GM12878 (cell line): ENCODE results near the gene SH3GL3. TPM values are rescaled to one million over a fixed set of nuclear protein-coding genes. Genes with fewer than 3 reads are reported as not detected.

Source experiments
- ATAC-seq: fragments of 200-7000 bp; cut with Tn5 transposase; 3 replicates; pipeline ENCODE4 v1.9.1; 2020; ENCODE audit warnings: mild to moderate bottlenecking, moderate library complexity
- BruUV-seq: library from RNA; stranded (reverse); fragments of 400-500 nt; replicated peaks from 2 replicates; lab custom pipeline; 2021; lab: Mats Ljungman, UMichigan
- CTCF ChIA-PET: fragments of 300-600 bp; sonication (Branson Sonifier 250); formaldehyde crosslinking; extraction: SDS; loops from one replicate; lab custom pipeline; 2021; ENCODE audit warnings: inconsistent platforms; lab: Yijun Ruan, JAX
- POLR2A ChIA-PET: fragments of 350-600 bp; formaldehyde crosslinking; extraction: SDS; loops from one replicate; lab custom pipeline; 2021; ENCODE audit warnings: inconsistent platforms; lab: Charles Lee
- RAD21 ChIA-PET: fragments of 300-600 bp; sonication (Branson Sonifier 250); formaldehyde crosslinking; loops from one replicate; lab custom pipeline; 2023; ENCODE audit warnings: antibody characterized with exemption; ENCODE audit not compliant: unreplicated experiment; lab: Charles Lee
- SMC1A ChIA-PET: fragments of 300-600 bp; sonication (Branson Sonifier 250); formaldehyde crosslinking; loops from one replicate; lab custom pipeline; 2023; ENCODE audit not compliant: unreplicated experiment, uncharacterized antibody; lab: Charles Lee
- DNase-seq: peaks from one replicate; pipeline ENCODE4 v3.0.0-alpha.2; 2011; ENCODE audit warnings: low read depth, low spot score
- FAIRE-seq: peaks from 3 replicates; lab custom pipeline; 2011; peaks lifted over from hg19 to GRCh38; lab: Jason Lieb, UNC
- H2AFZ ChIP-seq: 2 replicates; pipeline ENCODE4 v1.6.0; 2011; ENCODE audit warnings: low read depth, low read length, control low read depth; ENCODE audit not compliant: control insufficient read depth
- H3K27ac ChIP-seq: 2 replicates; pipeline ENCODE4 v1.5.1; 2011; ENCODE audit warnings: control low read depth; ENCODE audit not compliant: control insufficient read depth, insufficient read depth
- H3K27me3 ChIP-seq, 2 experiments: replicated peaks in 1 of 2; 2 replicates each; pipeline versions ENCODE4 v1.6.0 to v1.6.1; 2011; ENCODE audit warnings: low read length in 1 of 2; ENCODE audit not compliant: control insufficient read depth in 2 of 2, insufficient read depth in 2 of 2
- H3K36me3 ChIP-seq, 2 experiments: 2 replicates each; pipeline ENCODE4 v1.5.1; 2011; ENCODE audit warnings: low read length in 1 of 2; ENCODE audit not compliant: control insufficient read depth in 2 of 2, insufficient read depth in 2 of 2
- H3K4me1 ChIP-seq: 2 replicates; pipeline ENCODE4 v1.6.1; 2011; ENCODE audit warnings: mild to moderate bottlenecking, low read length, moderate library complexity, mixed read lengths; ENCODE audit not compliant: control insufficient read depth, insufficient read depth
- H3K4me2 ChIP-seq: 2 replicates; pipeline ENCODE4 v1.6.0; 2011; ENCODE audit warnings: control low read depth; ENCODE audit not compliant: control insufficient read depth, insufficient read depth
- H3K4me3 ChIP-seq: fragments of 200-600 bp; sonication (generic); 2 replicates; pipeline ENCODE4 v1.5.1; 2016
- H3K79me2 ChIP-seq: 2 replicates; pipeline ENCODE4 v1.6.0; 2011; ENCODE audit warnings: low read length; ENCODE audit not compliant: control insufficient read depth, insufficient read depth
- H3K9ac ChIP-seq: 2 replicates; pipeline ENCODE4 v1.8.0; 2011; ENCODE audit warnings: low read length, control low read depth, mixed read lengths; ENCODE audit not compliant: control insufficient read depth, insufficient read depth
- H3K9me3 ChIP-seq: replicated peaks from 3 replicates; pipeline ENCODE4 v1.5.1; 2011; ENCODE audit warnings: mild to moderate bottlenecking, low read length; ENCODE audit not compliant: control insufficient read depth, insufficient read depth
- H4K20me1 ChIP-seq: 2 replicates; pipeline ENCODE4 v1.6.0; 2011; ENCODE audit not compliant: control insufficient read depth, insufficient read depth
- BHLHE40 ChIP-seq, 2 experiments: fragments of 450-650 bp in 1 of 2; IDR thresholded peaks; 2 replicates each; pipeline ENCODE4 v1.6.1; 2011 to 2017; ENCODE audit warnings: low read depth in 2 of 2, borderline replicate concordance in 1 of 2, improper control_type of control experiment in 1 of 2, low read length in 1 of 2, mild to moderate bottlenecking in 1 of 2
- ETV6 ChIP-seq, 2 experiments: fragments of 450-650 bp in 1 of 2; IDR thresholded peaks in 1 of 2; conservative IDR thresholded peaks in 1 of 2; 2 replicates each; pipeline ENCODE4 v1.6.1; 2014; ENCODE audit warnings: antibody characterized with exemption in 1 of 2, borderline replicate concordance in 1 of 2, low read depth in 1 of 2, mild to moderate bottlenecking in 1 of 2, moderate library complexity in 1 of 2
- GATAD2B ChIP-seq: fragments of 450-650 bp; conservative IDR thresholded peaks from 2 replicates; pipeline ENCODE4 v1.6.1; 2017; ENCODE audit warnings: low read depth, mild to moderate bottlenecking, moderate library complexity
- IRF4 ChIP-seq: IDR thresholded peaks from 2 replicates; pipeline ENCODE4 v1.6.1; 2011; ENCODE audit warnings: low read depth, low read length
- PKNOX1 ChIP-seq: fragments of 450-650 bp; IDR thresholded peaks from 2 replicates; pipeline ENCODE4 v1.6.1; 2016; ENCODE audit warnings: mild to moderate bottlenecking
- TAF1 ChIP-seq: IDR thresholded peaks from 2 replicates; pipeline ENCODE4 v1.6.1; 2011; ENCODE audit warnings: mild to moderate bottlenecking, low read depth, low read length, borderline replicate concordance
- YY1 ChIP-seq: IDR thresholded peaks from 2 replicates; pipeline ENCODE4 v1.6.1; 2011; ENCODE audit warnings: low read depth, mild to moderate bottlenecking, low read length
- WGBS: methylation state at CpG from one replicate; pipeline ENCODE4 v1.1.6; 2016; ENCODE audit warnings: low lambda C conversion rate; ENCODE audit not compliant: insufficient replicate concordance, insufficient coverage; ENCODE audit errors: missing lambda C conversion rate; 5-methylcytosine and 5-hydroxymethylcytosine counted together
- in situ Hi-C: fragments of 300-500 bp; cut with MboI; formaldehyde crosslinking; loops from 9 replicates; pipeline ENCODE4 v1.14.3; 2018; ENCODE audit warnings: mixed read lengths
- intact Hi-C: fragments of 100-400 bp; cut with micrococcal nuclease; formaldehyde crosslinking; loops from one replicate; pipeline ENCODE4 v1.14.2; 2022; ENCODE audit not compliant: unreplicated experiment
- polyA plus RNA-seq, 11 experiments: library from polyadenylated mRNA; depleted of rRNA in 4 of 11; unstranded in 6 of 11; stranded (reverse) in 5 of 11; fragments of >200 nt; fragmentation: Nextera tagmentation in 4 of 11; fragmentation: Illumina TruSeq in 1 of 11; extraction: Ambion mirVana in 4 of 11; extraction: Trizol in 1 of 11; gene quantifications; 1 replicate in 1 of 11; 2 replicates in 10 of 11; pipeline versions ENCODE4 v1.2.1 to v1.2.3, GENCODE V29; 2011 to 2016; ENCODE audit warnings: inconsistent platforms in 2 of 11, missing spikeins in 2 of 11, low read depth in 1 of 11
- total RNA-seq, 4 experiments: library from RNA; depleted of rRNA in 3 of 4; stranded (reverse); fragments of >200 nt in 3 of 4; fragmentation: Illumina TruSeq in 1 of 4; extraction: Trizol in 1 of 4; gene quantifications; 2 replicates each; pipeline versions ENCODE4 v1.2.1 to v1.2.3, GENCODE V29; 2013 to 2021

Gene SH3GL3
- total and polyA plus RNA-seq, 10 of the 15 experiments (the other 5 are each of a cell fraction or from before 2014, with no cell fraction given), result not detected

- Histone ChIP-seq H3K9ac (no peak overlapping the region), H3K4me2 (no peak overlapping the region), H3K27ac (no peak overlapping the region), H3K36me3 (no peaks in the 10 kb centered on the region), H3K9me3 (no peaks in the 10 kb centered on the region), H3K4me3 (no peak overlapping the region), H3K27me3 (peaks cover 0 to 5% of the 10 kb centered on the region in 2 experiments; a peak in 2 of 4 replicates), H3K79me2 (no peaks in the 10 kb centered on the region), H3K4me1 (no peaks in the 10 kb centered on the region), H2AFZ (no peak overlapping the region), H4K20me1 (no peaks in the 10 kb centered on the region)
- WGBS, result 67% methylated on average over 8 of the region's 8 CpGs
- ChIA-PET RAD21 (no interaction called here), SMC1A (no interaction called here), CTCF (interaction anchor here (1.2 kb wide), 1 partner anchor 13 kb away, joined by 3 read pairs; no protein-coding TSS in a partner anchor), POLR2A (no interaction called here)
- TF ChIP-seq TAF1 (no peak), GATAD2B (no peak)
- in situ Hi-C loops, result no loop called here
- no TSS peak for BruUV-seq
- FAIRE-seq (no peak), ATAC-seq (no peak), DNase-seq (no peak)
- intact Hi-C loops, result no loop called here
Measured at GRCh38 chr15:83578691-83579090, 131.6 kb downstream of the SH3GL3 start.

DNA sequence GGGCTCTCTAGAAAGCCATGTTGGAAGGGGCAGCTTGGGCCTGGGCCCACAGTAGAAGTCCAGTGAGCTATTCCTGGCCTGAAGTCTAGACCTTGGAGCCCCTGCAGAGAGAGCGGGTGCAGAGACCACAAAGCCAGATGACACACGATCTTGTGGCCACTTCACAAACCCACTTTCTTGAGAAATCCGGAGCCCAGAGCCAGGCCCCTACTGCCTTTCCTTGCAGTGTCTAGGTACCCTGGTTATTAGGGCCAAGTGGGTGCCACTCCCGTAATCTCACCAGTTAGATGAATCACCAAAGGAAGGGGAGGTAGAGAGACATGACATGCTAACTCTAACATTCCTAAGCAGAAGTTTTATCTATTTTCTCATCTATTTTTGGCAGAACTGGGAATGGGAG, 134.2 kb downstream of the SH3GL3 start:
- no TSS peak for BruUV-seq
- DNase-seq, result no peak
- intact Hi-C loops, result no loop called here
- no peaks in the 10 kb centered on the region for H3K36me3 ChIP-seq
- H3K27me3 ChIP-seq, result peaks cover 0 to 5% of the 10 kb centered on the region in 2 experiments; a peak in 2 of 4 replicates
- no peak for ATAC-seq
- in situ Hi-C loops, result no loop called here
- WGBS, result 17% methylated on average over 4 of the region's 4 CpGs
- H3K4me2 ChIP-seq, result no peak overlapping the region
- no peak for TF ChIP-seq BHLHE40 (IDR thresholded peaks at IDR 0.05; ENCODE audit: borderline replicate concordance in 1 of 2, low read depth in 2 of 2, low read length in 1 of 2)
- no peak for TF ChIP-seq PKNOX1
- no peak for TF ChIP-seq ETV6 (conservative IDR thresholded peaks at IDR 0.05 in 1 of 2, IDR thresholded peaks at IDR 0.05 in 1 of 2; ENCODE audit: borderline replicate concordance in 1 of 2, low read depth in 1 of 2)
- TF ChIP-seq IRF4, result no peak
- no peak for TF ChIP-seq YY1
- FAIRE-seq, result no peak
- H4K20me1 ChIP-seq, result no peaks in the 10 kb centered on the region
- H3K9me3 ChIP-seq, result no peaks in the 10 kb centered on the region
- CTCF ChIA-PET, result no interaction called here
- RAD21 ChIA-PET, result no interaction called here
- H2AFZ ChIP-seq, result no peak overlapping the region
- H3K4me1 ChIP-seq, result no peaks in the 10 kb centered on the region
- POLR2A ChIA-PET, result no interaction called here
- no peak overlapping the region for H3K27ac ChIP-seq
- no peak overlapping the region for H3K9ac ChIP-seq
- no peaks in the 10 kb centered on the region for H3K79me2 ChIP-seq
- SMC1A ChIA-PET, result no interaction called here
- H3K4me3 ChIP-seq, result no peak overlapping the region
